ENCODE measurements around the gene SACM1L.

SACM1L gene, protein sequence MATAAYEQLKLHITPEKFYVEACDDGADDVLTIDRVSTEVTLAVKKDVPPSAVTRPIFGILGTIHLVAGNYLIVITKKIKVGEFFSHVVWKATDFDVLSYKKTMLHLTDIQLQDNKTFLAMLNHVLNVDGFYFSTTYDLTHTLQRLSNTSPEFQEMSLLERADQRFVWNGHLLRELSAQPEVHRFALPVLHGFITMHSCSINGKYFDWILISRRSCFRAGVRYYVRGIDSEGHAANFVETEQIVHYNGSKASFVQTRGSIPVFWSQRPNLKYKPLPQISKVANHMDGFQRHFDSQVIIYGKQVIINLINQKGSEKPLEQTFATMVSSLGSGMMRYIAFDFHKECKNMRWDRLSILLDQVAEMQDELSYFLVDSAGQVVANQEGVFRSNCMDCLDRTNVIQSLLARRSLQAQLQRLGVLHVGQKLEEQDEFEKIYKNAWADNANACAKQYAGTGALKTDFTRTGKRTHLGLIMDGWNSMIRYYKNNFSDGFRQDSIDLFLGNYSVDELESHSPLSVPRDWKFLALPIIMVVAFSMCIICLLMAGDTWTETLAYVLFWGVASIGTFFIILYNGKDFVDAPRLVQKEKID
- total RNA-seq, result 72.7 to 219 (median 105) reads per million in 9 experiments

- ATAC-seq (replicated peaks), result peak; percentile 82
These were observed at the start of gene SACM1L for GRCh38 chr3:45688882-45689786. Gene SACM1L, plus strand, starts transcription at chr3:45689396. Its CDS starts 70 bp downstream, at chr3:45689466.

DNA sequence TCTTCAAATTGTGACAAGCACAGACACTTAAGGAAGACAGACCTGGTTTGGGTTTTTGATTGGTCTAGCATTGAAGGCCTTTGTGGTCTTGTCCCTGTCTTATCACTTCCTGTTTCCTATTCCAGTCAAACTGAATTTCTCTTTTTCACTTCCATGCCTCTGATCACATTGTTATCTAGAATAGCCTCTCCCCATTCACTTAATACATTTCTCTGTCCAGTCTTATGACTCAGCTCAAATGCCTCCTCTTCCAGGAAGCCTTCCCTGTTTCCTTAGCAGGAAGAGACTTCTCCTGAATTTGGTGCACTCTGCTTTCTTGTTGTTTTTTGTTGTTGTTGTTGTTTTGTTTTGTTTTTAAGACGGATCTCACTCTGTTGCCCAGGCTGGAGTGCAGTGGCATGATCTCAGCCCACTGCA lies 49.1 kb upstream of the SACM1L start:
- peaks cover 3 to 21% of the 10 kb centered on the region in 2 donors for H3K4me1 Mint-ChIP-seq (ENCODE audit: low read depth in 2 of 2)
- ATAC-seq (replicated peaks), result no peak
- H3K36me3 Mint-ChIP-seq (ENCODE audit: insufficient read depth), result peaks cover 4% of the 10 kb centered on the region
- no peaks in the 10 kb centered on the region for H3K27me3 Mint-ChIP-seq
- H3K27ac Mint-ChIP-seq, result peak overlapping the region in 1 of 2 donors; percentile 71
- H3K9me3 Mint-ChIP-seq, result no peaks in the 10 kb centered on the region
- no peak overlapping the region for H3K4me3 Mint-ChIP-seq
- DNase-seq, result no peak

More at GRCh38 chr3:45688882-45689786, at the start of gene SACM1L:
- H3K9me3 Mint-ChIP-seq, result no peaks in the 10 kb centered on the region
- DNase-seq, result peak; percentile 93 to 97 (median 97)
- peaks cover 49% of the 10 kb centered on the region for H3K36me3 Mint-ChIP-seq (ENCODE audit: insufficient read depth)
- peak within 1 kb of the TSS; percentile 84 to 92 for H3K4me3 Mint-ChIP-seq
- peak within 1 kb of the TSS; percentile 99 to 100 for H3K27ac Mint-ChIP-seq
- H3K4me1 Mint-ChIP-seq (ENCODE audit: low read depth in 2 of 2), result peaks cover 46 to 50% of the 10 kb centered on the region in 2 donors
- peaks cover 0 to 10% of the 10 kb centered on the region in 2 donors for H3K27me3 Mint-ChIP-seq

- ATAC-seq (replicated peaks) (no peak), DNase-seq (no peak)
- Mint-ChIP-seq H3K4me1 (ENCODE audit: low read depth in 2 of 2) (peaks cover 2 to 20% of the 10 kb centered on the region in 2 donors), H3K27ac (peak overlapping the region in 1 of 2 donors; percentile 71), H3K36me3 (ENCODE audit: insufficient read depth) (peaks cover 4% of the 10 kb centered on the region), H3K9me3 (no peaks in the 10 kb centered on the region), H3K27me3 (no peaks in the 10 kb centered on the region), H3K4me3 (no peak overlapping the region)
These were observed 48.4 kb upstream of the SACM1L start for GRCh38 chr3:45640724-45641361.

DNA sequence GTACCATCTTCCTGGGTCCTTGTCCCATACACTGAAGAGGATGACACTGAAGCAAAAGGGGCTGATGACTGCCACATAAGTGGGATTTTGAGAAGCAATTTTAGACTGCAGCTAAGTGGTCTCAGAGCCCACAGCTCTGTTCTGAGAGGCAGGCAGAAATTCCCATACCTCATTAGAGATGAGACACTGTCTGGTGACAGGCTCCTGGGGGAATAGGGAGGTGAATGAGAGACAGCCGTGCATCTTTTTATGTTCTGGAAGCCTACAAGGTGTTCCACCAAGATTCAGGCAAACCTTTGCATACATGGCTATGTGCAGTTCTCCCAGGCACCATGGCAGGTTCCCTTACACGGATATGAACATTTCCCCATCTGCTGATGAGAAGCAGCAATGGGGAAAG lies 47.4 kb upstream of the SACM1L start:
- no peak for DNase-seq
- peaks cover 2 to 16% of the 10 kb centered on the region in 2 donors for H3K4me1 Mint-ChIP-seq (ENCODE audit: low read depth in 2 of 2)
- no peak overlapping the region for H3K4me3 Mint-ChIP-seq
- peaks cover 4% of the 10 kb centered on the region for H3K36me3 Mint-ChIP-seq (ENCODE audit: insufficient read depth)
- no peak for ATAC-seq (replicated peaks)
- H3K9me3 Mint-ChIP-seq, result no peaks in the 10 kb centered on the region
- H3K27me3 Mint-ChIP-seq, result no peaks in the 10 kb centered on the region
- peak overlapping the region in 1 of 2 donors; percentile 30 for H3K27ac Mint-ChIP-seq

DNA sequence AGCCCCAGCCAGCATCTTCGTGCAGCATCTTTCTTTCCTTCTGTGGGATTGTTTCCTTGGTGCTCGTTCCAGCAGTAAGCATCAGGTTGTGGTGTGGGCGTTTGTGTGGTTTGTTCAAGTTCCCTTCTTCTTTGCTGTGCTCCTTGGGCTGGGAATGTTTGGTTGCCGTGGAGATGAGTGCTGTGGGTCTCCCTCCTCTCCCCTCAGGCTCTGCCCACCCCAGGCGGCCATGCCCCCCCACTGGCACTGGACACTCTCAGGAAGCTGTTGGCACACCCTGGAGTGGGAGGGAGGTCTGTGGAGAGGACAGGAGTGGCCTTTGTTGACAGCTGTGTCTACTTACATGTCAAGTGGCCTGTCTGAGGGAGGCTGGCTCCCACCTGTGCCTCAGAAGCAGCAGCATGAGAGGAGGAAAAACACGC lies 46.5 kb upstream of the SACM1L start:
- H3K36me3 Mint-ChIP-seq (ENCODE audit: insufficient read depth), result peaks cover 4% of the 10 kb centered on the region
- H3K9me3 Mint-ChIP-seq, result no peaks in the 10 kb centered on the region
- peak overlapping the region; percentile 74 to 82 for H3K27ac Mint-ChIP-seq
- no peaks in the 10 kb centered on the region for H3K27me3 Mint-ChIP-seq
- DNase-seq (no peak), ATAC-seq (replicated peaks) (no peak)
- no peak overlapping the region for H3K4me3 Mint-ChIP-seq
- H3K4me1 Mint-ChIP-seq (ENCODE audit: low read depth in 2 of 2), result peaks cover 2 to 18% of the 10 kb centered on the region in 2 donors

DNA sequence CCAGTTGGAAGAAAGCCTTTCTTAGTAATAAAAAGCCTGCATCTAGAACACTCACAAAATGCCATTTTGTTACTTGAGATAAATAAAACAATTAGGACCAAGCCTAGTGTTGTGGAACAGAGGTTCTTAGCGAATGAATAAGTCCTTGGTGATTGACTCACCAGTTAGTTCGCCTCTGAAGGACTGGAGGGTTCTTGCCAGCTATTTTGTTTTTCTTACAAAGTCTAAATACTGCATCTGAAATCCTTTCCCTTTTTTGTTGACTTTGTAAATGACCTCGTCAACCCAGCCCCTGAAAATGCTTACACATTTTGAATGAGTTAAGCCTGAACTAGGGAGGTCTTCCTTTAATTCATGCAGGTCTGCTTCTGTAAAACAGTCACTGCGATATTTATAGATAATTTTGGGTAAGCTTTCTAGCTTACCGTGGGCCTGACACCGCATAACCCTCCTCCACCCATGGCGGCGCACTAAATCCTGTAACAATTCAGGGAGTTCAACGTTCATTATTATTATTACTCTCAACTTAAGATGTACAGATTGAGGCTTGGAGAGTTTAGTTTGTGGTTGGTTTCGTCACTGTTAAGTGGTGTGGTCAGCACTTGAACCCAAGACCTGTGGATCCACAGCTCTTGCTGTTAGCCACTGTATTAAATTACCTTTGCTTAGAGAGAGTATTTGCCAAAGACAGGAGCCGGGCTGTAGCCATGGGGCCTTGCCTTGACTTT lies 45.0 kb upstream of the SACM1L start:
- no peaks in the 10 kb centered on the region for H3K27me3 Mint-ChIP-seq
- H3K36me3 Mint-ChIP-seq (ENCODE audit: insufficient read depth), result peaks cover 4% of the 10 kb centered on the region
- peaks cover 2 to 21% of the 10 kb centered on the region in 2 donors for H3K4me1 Mint-ChIP-seq (ENCODE audit: low read depth in 2 of 2)
- no peaks in the 10 kb centered on the region for H3K9me3 Mint-ChIP-seq
- H3K27ac Mint-ChIP-seq, result no peak overlapping the region
- DNase-seq (no peak), ATAC-seq (replicated peaks) (no peak)
- H3K4me3 Mint-ChIP-seq, result no peak overlapping the region

GRCh38 chr3:45644791-45645201 lies 44.4 kb upstream of the SACM1L start:
- Mint-ChIP-seq H3K4me3 (no peak overlapping the region), H3K27me3 (no peaks in the 10 kb centered on the region), H3K27ac (no peak overlapping the region), H3K36me3 (ENCODE audit: insufficient read depth) (peaks cover 4% of the 10 kb centered on the region), H3K4me1 (ENCODE audit: low read depth in 2 of 2) (peaks cover 2 to 21% of the 10 kb centered on the region in 2 donors), H3K9me3 (peaks cover 0 to under 1% of the 10 kb centered on the region in 2 donors)
- ATAC-seq (replicated peaks) (no peak), DNase-seq (no peak)

- H3K9me3 Mint-ChIP-seq, result peaks cover 0 to 3% of the 10 kb centered on the region in 2 donors
- DNase-seq, result no peak
- H3K4me1 Mint-ChIP-seq (ENCODE audit: low read depth in 2 of 2), result peaks cover 2 to 22% of the 10 kb centered on the region in 2 donors
- no peaks in the 10 kb centered on the region for H3K27me3 Mint-ChIP-seq
- H3K27ac Mint-ChIP-seq, result no peak overlapping the region
- H3K4me3 Mint-ChIP-seq, result no peak overlapping the region
- H3K36me3 Mint-ChIP-seq (ENCODE audit: insufficient read depth), result peaks cover 4% of the 10 kb centered on the region
- ATAC-seq (replicated peaks), result no peak
These were observed 43.1 kb upstream of the SACM1L start for GRCh38 chr3:45646051-45646585.

GRCh38 chr3:45647148-45647619 lies 42.0 kb upstream of the SACM1L start:
- no peak for DNase-seq
- H3K27ac Mint-ChIP-seq, result peak overlapping the region in 1 of 2 donors; percentile 80
- no peak overlapping the region for H3K4me3 Mint-ChIP-seq
- no peaks in the 10 kb centered on the region for H3K36me3 Mint-ChIP-seq (ENCODE audit: insufficient read depth)
- H3K27me3 Mint-ChIP-seq, result no peaks in the 10 kb centered on the region
- H3K9me3 Mint-ChIP-seq, result peaks cover 0 to 3% of the 10 kb centered on the region in 2 donors
- H3K4me1 Mint-ChIP-seq (ENCODE audit: low read depth in 2 of 2), result peaks cover 4 to 26% of the 10 kb centered on the region in 2 donors
- ATAC-seq (replicated peaks), result no peak

- peak overlapping the region in 1 of 2 donors; percentile 33 for H3K27ac Mint-ChIP-seq
- ATAC-seq (replicated peaks), result no peak
These were observed 36.0 kb upstream of the SACM1L start for GRCh38 chr3:45653205-45653604.

DNA sequence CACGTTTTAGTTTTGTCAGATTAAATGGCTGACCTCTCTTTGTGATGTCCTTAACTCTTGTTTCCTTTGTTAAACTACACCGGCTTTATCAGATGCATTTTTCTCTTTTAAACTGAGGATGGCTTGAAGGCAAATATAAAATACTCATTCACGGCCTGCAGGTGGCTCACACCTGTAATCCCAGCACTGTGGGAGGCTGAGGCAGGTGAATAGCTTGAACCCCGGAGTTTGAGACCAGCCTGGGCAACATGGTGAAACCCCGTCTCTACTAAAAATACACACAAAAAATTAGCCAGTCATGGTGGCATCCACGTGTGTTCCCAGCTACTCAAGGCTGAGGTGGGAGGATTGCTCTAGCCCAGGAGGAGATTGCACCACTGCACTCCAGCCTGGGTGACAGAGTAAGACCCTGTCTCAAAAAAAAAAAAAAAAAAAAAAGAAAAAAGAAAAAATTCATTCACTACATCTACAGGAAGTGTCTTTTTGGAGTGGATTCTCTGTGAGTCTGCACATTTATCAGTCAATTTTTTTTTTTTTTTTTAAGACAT lies 34.7 kb upstream of the SACM1L start:
- H3K4me3 Mint-ChIP-seq, result no peak overlapping the region
- H3K4me1 Mint-ChIP-seq (ENCODE audit: low read depth in 2 of 2), result peaks cover 7 to 29% of the 10 kb centered on the region in 2 donors
- H3K27ac Mint-ChIP-seq, result peak overlapping the region in 1 of 2 donors; percentile 77
- DNase-seq (no peak), ATAC-seq (replicated peaks) (no peak)
- H3K9me3 Mint-ChIP-seq, result peaks cover 0 to 3% of the 10 kb centered on the region in 2 donors
- peaks cover 3% of the 10 kb centered on the region for H3K36me3 Mint-ChIP-seq (ENCODE audit: insufficient read depth)
- H3K27me3 Mint-ChIP-seq, result no peaks in the 10 kb centered on the region

More at GRCh38 chr3:45653205-45653604, 36.0 kb upstream of the SACM1L start:
- DNase-seq, result no peak
- H3K4me3 Mint-ChIP-seq, result no peak overlapping the region
- peaks cover 0 to 3% of the 10 kb centered on the region in 2 donors for H3K9me3 Mint-ChIP-seq
- no peaks in the 10 kb centered on the region for H3K27me3 Mint-ChIP-seq
- H3K36me3 Mint-ChIP-seq (ENCODE audit: insufficient read depth), result peaks cover 3% of the 10 kb centered on the region
- peaks cover 7 to 29% of the 10 kb centered on the region in 2 donors for H3K4me1 Mint-ChIP-seq (ENCODE audit: low read depth in 2 of 2)

Data from effector memory CD8-positive, alpha-beta T cell (primary cell).